OCI-LY7 (cell line): Measurements from ENCODE around the gene KDM6A.

Experiments used
- CTCF ChIP-seq: fragments of 200-600 bp; sonication (generic); conservative IDR thresholded peaks from 2 replicates; pipeline ENCODE4 v1.5.1; 2014; ENCODE audit warnings: mild to moderate bottlenecking, antibody characterized with exemption, low read length, moderate library complexity, mixed read lengths
- EZH2phosphoT487 ChIP-seq: fragments of 200-600 bp; sonication (generic); IDR thresholded peaks from 2 replicates; pipeline ENCODE4 v1.6.1; 2018; ENCODE audit warnings: low read depth, borderline replicate concordance, mild to moderate bottlenecking, mixed run types, antibody characterized with exemption, low read length, moderate library complexity, mixed read lengths

DNA sequence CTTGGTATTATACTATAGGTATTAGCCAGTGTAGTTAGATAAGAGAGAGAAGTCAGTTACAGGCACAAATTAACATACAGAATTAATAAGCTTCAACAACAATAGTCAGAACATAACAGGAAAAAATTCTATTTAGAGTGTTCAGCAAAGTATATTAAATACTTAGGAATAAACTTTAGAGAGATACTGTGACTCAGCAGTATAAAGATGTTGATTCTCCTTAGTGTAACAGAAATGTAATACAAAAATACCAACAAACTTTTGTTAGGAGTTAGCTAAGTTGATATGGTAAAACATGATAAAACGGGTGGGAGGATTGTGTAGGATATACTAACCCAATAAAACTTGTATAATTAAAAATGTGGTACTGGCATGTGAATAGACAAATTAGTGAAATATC, 173.4 kb downstream of the KDM6A start:
- TF ChIP-seq CTCF (no peak), EZH2phosphoT487 (no peak)
